ENCODE measurements around the gene TTC7B.

The TTC7B gene

DNA sequence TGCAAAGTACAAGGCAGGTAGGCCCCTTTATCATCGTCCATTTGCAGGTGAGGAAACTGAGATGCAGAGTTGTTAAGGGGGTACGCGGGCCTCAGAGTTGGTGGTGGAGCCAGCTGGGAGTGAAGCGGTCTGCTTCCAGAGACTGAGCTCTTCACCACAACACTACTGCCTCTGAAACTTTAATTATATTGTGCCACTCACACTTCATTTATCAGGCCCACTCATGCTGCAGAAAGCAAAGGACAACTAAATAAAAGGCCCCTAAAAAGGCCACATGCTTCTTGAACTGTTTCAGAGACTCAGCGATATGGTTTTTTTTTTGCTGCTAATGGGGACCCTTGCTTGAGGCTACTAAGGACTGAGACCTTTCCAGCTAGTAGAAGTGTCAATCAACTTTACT lies 153.1 kb downstream of the TTC7B start:
- no peak overlapping the region for H3K4me3 ChIP-seq (ENCODE audit: low read depth, low read length, poor library complexity, severe bottlenecking)
- H4K20me1 ChIP-seq (ENCODE audit: insufficient read depth, low read length), result no peaks in the 10 kb centered on the region
- no peaks in the 10 kb centered on the region for H3K4me1 ChIP-seq (ENCODE audit: insufficient read depth, low read length, severe bottlenecking)
- H3K9me3 ChIP-seq (ENCODE audit: low read length), result no peaks in the 10 kb centered on the region
- H3F3A ChIP-seq (ENCODE audit: insufficient read depth, low read length), result no peaks in the 10 kb centered on the region
- H2AFZ ChIP-seq (ENCODE audit: low read length), result no peak overlapping the region
- H3K9ac ChIP-seq (ENCODE audit: low read length), result no peak overlapping the region
- no peaks in the 10 kb centered on the region for H3K9me2 ChIP-seq (ENCODE audit: low read depth, low read length)
- H3K79me2 ChIP-seq (ENCODE audit: insufficient read depth, low read length), result no peaks in the 10 kb centered on the region
- no peaks in the 10 kb centered on the region for H3K36me3 ChIP-seq (ENCODE audit: insufficient read depth, low read length)
- H3K4me2 ChIP-seq (ENCODE audit: low read length), result no peak overlapping the region
- no peaks in the 10 kb centered on the region for H3K27me3 ChIP-seq (ENCODE audit: insufficient read depth, low read length)
- H3K27ac ChIP-seq (ENCODE audit: low read depth, low read length, poor library complexity, severe bottlenecking), result no peak overlapping the region
- TF ChIP-seq, protein P1, sequence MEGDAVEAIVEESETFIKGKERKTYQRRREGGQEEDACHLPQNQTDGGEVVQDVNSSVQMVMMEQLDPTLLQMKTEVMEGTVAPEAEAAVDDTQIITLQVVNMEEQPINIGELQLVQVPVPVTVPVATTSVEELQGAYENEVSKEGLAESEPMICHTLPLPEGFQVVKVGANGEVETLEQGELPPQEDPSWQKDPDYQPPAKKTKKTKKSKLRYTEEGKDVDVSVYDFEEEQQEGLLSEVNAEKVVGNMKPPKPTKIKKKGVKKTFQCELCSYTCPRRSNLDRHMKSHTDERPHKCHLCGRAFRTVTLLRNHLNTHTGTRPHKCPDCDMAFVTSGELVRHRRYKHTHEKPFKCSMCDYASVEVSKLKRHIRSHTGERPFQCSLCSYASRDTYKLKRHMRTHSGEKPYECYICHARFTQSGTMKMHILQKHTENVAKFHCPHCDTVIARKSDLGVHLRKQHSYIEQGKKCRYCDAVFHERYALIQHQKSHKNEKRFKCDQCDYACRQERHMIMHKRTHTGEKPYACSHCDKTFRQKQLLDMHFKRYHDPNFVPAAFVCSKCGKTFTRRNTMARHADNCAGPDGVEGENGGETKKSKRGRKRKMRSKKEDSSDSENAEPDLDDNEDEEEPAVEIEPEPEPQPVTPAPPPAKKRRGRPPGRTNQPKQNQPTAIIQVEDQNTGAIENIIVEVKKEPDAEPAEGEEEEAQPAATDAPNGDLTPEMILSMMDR (IDR thresholded peaks at IDR 0.05; ENCODE audit: low read length), result no peak
- TF ChIP-seq EZH2 (IDR thresholded peaks at IDR 0.05; ENCODE audit: borderline replicate concordance, low read length), result no peak

DNA sequence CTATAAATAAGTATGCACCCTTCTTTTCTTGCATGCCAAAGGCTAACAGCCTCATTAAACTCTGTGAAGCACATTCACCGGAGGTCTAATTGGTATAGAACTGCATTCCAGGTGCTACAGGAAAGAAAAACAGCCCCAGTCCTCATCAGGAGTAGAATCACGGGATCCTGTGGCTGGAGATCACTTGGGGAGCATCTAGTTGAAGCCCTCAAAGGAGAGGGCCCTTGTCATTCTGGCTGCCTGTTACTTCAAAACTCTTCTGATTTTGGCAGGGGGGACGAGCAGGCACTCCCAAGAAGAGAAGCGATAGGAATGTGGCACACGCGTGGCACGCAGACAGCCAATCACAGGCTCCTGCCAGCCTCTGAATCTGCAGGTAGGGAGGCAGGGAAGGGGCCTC lies 154.4 kb downstream of the TTC7B start:
- H3K9me3 ChIP-seq (ENCODE audit: low read length), result no peaks in the 10 kb centered on the region
- H3F3A ChIP-seq (ENCODE audit: insufficient read depth, low read length), result no peaks in the 10 kb centered on the region
- no peak for TF ChIP-seq EZH2 (IDR thresholded peaks at IDR 0.05; ENCODE audit: borderline replicate concordance, low read length)
- TF ChIP-seq, protein P1 (IDR thresholded peaks at IDR 0.05; ENCODE audit: low read length), result no peak
- H4K20me1 ChIP-seq (ENCODE audit: insufficient read depth, low read length), result no peaks in the 10 kb centered on the region
- no peaks in the 10 kb centered on the region for H3K79me2 ChIP-seq (ENCODE audit: insufficient read depth, low read length)
- no peaks in the 10 kb centered on the region for H3K36me3 ChIP-seq (ENCODE audit: insufficient read depth, low read length)
- no peak overlapping the region for H3K4me2 ChIP-seq (ENCODE audit: low read length)
- H3K27ac ChIP-seq (ENCODE audit: low read depth, low read length, poor library complexity, severe bottlenecking), result no peak overlapping the region
- H3K4me3 ChIP-seq (ENCODE audit: low read depth, low read length, poor library complexity, severe bottlenecking), result no peak overlapping the region
- H3K9ac ChIP-seq (ENCODE audit: low read length), result no peak overlapping the region
- H3K9me2 ChIP-seq (ENCODE audit: low read depth, low read length), result no peaks in the 10 kb centered on the region
- no peak overlapping the region for H2AFZ ChIP-seq (ENCODE audit: low read length)
- no peaks in the 10 kb centered on the region for H3K27me3 ChIP-seq (ENCODE audit: insufficient read depth, low read length)
- H3K4me1 ChIP-seq (ENCODE audit: insufficient read depth, low read length, severe bottlenecking), result no peaks in the 10 kb centered on the region

DNA sequence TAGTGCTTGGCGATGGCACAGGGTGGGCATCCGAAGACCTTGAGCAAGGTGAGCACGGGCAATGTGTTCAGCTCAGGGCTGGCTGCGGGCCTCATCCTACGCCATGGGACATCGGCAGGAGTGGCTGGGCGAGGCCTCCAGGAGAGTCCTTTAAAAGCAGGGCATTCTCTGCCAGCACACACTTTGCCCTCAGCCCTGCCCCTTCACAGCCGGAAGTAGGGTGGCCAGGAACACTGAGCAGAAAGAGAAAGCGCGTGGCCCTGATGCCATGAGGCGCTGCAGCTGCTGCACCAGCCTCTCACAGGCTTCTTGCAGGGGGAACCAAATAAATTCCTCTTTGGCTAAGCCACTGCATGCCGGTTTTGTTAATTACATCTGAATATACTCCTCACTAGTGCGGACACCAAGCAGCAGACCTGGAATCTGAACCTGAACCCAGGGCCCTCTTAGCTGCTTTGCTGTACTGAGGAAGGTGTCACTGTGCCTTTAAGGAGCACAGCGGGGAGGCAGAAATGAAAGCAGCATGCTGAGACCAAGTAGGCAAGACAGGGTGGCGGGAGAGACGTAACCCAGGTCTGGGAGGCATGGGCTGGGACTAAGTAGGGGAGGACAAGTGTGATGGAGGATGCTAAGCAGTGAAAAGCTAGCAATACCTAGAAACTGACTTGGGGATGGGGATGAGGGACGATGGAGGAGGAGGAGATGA lies 155.2 kb downstream of the TTC7B start:
- H3K9me3 ChIP-seq (ENCODE audit: low read length), result no peaks in the 10 kb centered on the region
- no peak overlapping the region for H3K9ac ChIP-seq (ENCODE audit: low read length)
- H3K4me3 ChIP-seq (ENCODE audit: low read depth, low read length, poor library complexity, severe bottlenecking), result no peak overlapping the region
- H3K36me3 ChIP-seq (ENCODE audit: insufficient read depth, low read length), result no peaks in the 10 kb centered on the region
- no peak overlapping the region for H3K27ac ChIP-seq (ENCODE audit: low read depth, low read length, poor library complexity, severe bottlenecking)
- no peak overlapping the region for H2AFZ ChIP-seq (ENCODE audit: low read length)
- no peaks in the 10 kb centered on the region for H3K27me3 ChIP-seq (ENCODE audit: insufficient read depth, low read length)
- H3F3A ChIP-seq (ENCODE audit: insufficient read depth, low read length), result no peaks in the 10 kb centered on the region
- H3K4me1 ChIP-seq (ENCODE audit: insufficient read depth, low read length, severe bottlenecking), result no peaks in the 10 kb centered on the region
- no peaks in the 10 kb centered on the region for H3K79me2 ChIP-seq (ENCODE audit: insufficient read depth, low read length)
- no peak overlapping the region for H3K4me2 ChIP-seq (ENCODE audit: low read length)
- H4K20me1 ChIP-seq (ENCODE audit: insufficient read depth, low read length), result no peaks in the 10 kb centered on the region
- H3K9me2 ChIP-seq (ENCODE audit: low read depth, low read length), result no peaks in the 10 kb centered on the region
- no peak for TF ChIP-seq EZH2 (IDR thresholded peaks at IDR 0.05; ENCODE audit: borderline replicate concordance, low read length)
- TF ChIP-seq, protein P1 (IDR thresholded peaks at IDR 0.05; ENCODE audit: low read length), result no peak
